Astrocyte of the spinal cord (primary cell): ENCODE measurements around the gene CAMK2B.

Experiments used
- DNase-seq: peaks from one replicate; pipeline ENCODE4 v3.0.0; 2011; ENCODE audit warnings: low read depth, low spot score
- H3K4me3 ChIP-seq: 2 replicates; pipeline ENCODE4 v1.5.1; 2011; ENCODE audit warnings: low read depth, mild to moderate bottlenecking, low read length, moderate library complexity
- in situ Hi-C: cut with HindIII; loops from 2 replicates; pipeline ENCODE4 v1.10.0; 2017; ENCODE audit warnings: low sequenced_read_pairs
- TF ChIP-seq, protein P1 (sequence below): IDR thresholded peaks from 2 replicates; pipeline ENCODE4 v1.5.1; 2012; ENCODE audit warnings: low read depth, mild to moderate bottlenecking, low read length, inconsistent platforms

Gene CAMK2B

GRCh38 chr7:44293561-44294324 lies 31.7 kb downstream of the CAMK2B start:
- DNase-seq: no peak
- TF ChIP-seq, protein P1, sequence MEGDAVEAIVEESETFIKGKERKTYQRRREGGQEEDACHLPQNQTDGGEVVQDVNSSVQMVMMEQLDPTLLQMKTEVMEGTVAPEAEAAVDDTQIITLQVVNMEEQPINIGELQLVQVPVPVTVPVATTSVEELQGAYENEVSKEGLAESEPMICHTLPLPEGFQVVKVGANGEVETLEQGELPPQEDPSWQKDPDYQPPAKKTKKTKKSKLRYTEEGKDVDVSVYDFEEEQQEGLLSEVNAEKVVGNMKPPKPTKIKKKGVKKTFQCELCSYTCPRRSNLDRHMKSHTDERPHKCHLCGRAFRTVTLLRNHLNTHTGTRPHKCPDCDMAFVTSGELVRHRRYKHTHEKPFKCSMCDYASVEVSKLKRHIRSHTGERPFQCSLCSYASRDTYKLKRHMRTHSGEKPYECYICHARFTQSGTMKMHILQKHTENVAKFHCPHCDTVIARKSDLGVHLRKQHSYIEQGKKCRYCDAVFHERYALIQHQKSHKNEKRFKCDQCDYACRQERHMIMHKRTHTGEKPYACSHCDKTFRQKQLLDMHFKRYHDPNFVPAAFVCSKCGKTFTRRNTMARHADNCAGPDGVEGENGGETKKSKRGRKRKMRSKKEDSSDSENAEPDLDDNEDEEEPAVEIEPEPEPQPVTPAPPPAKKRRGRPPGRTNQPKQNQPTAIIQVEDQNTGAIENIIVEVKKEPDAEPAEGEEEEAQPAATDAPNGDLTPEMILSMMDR: no peak
- in situ Hi-C loops: no loop called here
- no peak overlapping the region for H3K4me3 ChIP-seq

GRCh38 chr7:44292876-44293560 lies 32.4 kb downstream of the CAMK2B start:
- H3K4me3 ChIP-seq: no peak overlapping the region
- TF ChIP-seq, protein P1: no peak
- no peak for DNase-seq
- in situ Hi-C loops: no loop called here

DNA sequence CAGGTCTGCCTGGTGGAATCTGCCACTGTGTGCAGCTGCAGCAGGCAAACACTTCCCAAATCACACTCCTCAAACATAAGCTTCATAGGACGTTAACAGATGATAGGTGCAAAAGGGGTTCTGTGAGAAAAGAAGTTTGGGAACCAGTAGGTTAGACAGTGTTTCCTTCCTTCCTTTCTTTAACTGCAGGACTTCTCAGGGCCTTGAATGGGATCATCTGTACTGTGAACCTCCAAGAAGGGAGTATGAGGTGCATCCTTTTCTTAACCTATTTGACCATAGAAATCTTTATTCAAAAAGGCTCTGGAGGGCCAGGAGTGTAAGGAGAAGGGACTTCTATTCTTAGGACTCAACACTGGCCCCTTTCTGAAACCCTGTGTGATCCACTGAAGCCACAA lies 33.0 kb downstream of the CAMK2B start:
- no peak for DNase-seq
- TF ChIP-seq, protein P1: no peak
- in situ Hi-C loops: no loop called here
- H3K4me3 ChIP-seq: no peak overlapping the region

- in situ Hi-C loops: no loop called here
- H3K4me3 ChIP-seq: no peak overlapping the region
- no peak for DNase-seq
- TF ChIP-seq, protein P1: no peak
Measured at GRCh38 chr7:44291733-44292419, 33.5 kb downstream of the CAMK2B start.

DNA sequence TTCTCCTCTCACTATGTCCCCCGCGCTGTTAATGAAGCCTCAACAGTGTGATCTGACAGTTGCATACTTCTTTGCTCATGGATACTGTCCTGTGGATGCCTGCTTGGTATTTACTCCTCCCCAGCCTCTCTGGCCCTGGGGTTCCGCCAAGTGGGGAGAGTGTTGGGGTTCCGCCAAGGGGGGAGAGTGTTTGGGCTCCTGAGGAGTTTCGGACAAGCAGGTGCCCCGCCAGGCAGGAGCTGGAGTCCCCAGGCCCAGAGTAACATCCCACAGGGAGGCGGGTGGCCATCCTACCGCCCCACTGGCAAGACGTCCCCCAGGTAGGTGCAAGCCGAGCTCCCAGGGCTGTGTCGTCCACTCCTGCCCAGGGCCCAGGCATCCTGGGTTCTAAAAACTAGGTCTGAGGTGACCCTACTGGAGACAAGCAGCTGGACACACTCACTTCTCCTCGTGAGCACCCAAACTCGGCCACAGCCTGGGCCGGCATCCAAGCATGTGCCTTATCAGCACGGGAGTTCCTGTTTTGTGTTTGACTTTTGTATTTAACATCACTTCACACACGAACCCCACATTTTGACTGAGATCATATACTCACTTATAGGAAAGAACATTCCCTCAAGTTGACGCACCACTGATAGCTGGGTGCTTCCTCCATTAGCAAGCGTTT lies 34.2 kb downstream of the CAMK2B start:
- H3K4me3 ChIP-seq: no peak overlapping the region
- TF ChIP-seq, protein P1: no peak
- in situ Hi-C loops: no loop called here
- DNase-seq: peak; percentile 14

- DNase-seq: no peak
- no peak overlapping the region for H3K4me3 ChIP-seq
- TF ChIP-seq, protein P1: no peak
- in situ Hi-C loops: no loop called here
Measured at GRCh38 chr7:44290252-44290620, 35.2 kb downstream of the CAMK2B start.
